Testis (tissue), 5 donors: ENCODE data around the gene WNK2. TPM values are rescaled to one million over a fixed set of nuclear protein-coding genes. Genes with fewer than 3 reads are reported as not detected.

Experiments used
- DNase-seq: peaks from one replicate; pipeline ENCODE4 v3.0.0-alpha.2; 2019
- H3K27ac ChIP-seq, 2 donors: fragments of 200-600 bp; sonication (generic); one replicate each; pipeline ENCODE4 v1.5.1; 2019
- H3K27me3 ChIP-seq: fragments of 200-600 bp; sonication (generic); one replicate; pipeline ENCODE4 v1.5.1; 2019
- H3K36me3 ChIP-seq: fragments of 200-600 bp; sonication (generic); one replicate; pipeline ENCODE4 v1.5.1; 2017; ENCODE audit warnings: low read depth; ENCODE audit errors: missing control alignments
- H3K4me1 ChIP-seq: fragments of 200-600 bp; sonication (generic); one replicate; pipeline ENCODE4 v1.5.1; 2019
- H3K4me3 ChIP-seq, 2 donors: fragments of 200-600 bp; sonication (generic); one replicate each; pipeline ENCODE4 v1.5.1; 2017 to 2019
- H3K9me3 ChIP-seq: fragments of 200-600 bp; sonication (generic); one replicate; pipeline ENCODE4 v1.5.1; 2017
- CTCF ChIP-seq, 3 experiments: fragments of 450-650 bp in 2 of 3; fragments of 200-600 bp in 1 of 3; sonication (generic) in 1 of 3; IDR thresholded peaks; one replicate each; pipeline ENCODE4 v1.5.1; 2016 to 2019; ENCODE audit warnings: antibody characterized with exemption in 3 of 3, mild to moderate bottlenecking in 2 of 3, moderate library complexity in 1 of 3
- POLR2A ChIP-seq: fragments of 450-650 bp; IDR thresholded peaks from one replicate; pipeline ENCODE4 v1.6.1; 2017; ENCODE audit warnings: antibody characterized with exemption, mild to moderate bottlenecking, moderate library complexity
- WGBS, 2 donors: methylation state at CpG; one replicate each; pipeline ENCODE4 v1.1.5; 2018; 5-methylcytosine and 5-hydroxymethylcytosine counted together
- intact Hi-C: fragments of 100-400 bp; cut with DNase I; formaldehyde crosslinking; loops from one replicate; pipeline ENCODE4 v1.15.1; 2023; ENCODE audit warnings: low total_unique reads
- long read RNA-seq, 2 donors: transcript quantifications; one replicate each; lab custom pipeline, GENCODE V29; 2026
- polyA plus RNA-seq: library from polyadenylated mRNA; stranded (reverse); fragments of 350-450 nt; fragmentation: Illumina TruSeq; extraction: RNeasy Lipid Tissue Mini Kit (QIAGEN cat#74804); gene quantifications from one replicate; pipeline ENCODE4 v1.2.3, GENCODE V29; 2014; ENCODE audit warnings: low read depth, low replicate concordance; ENCODE audit not compliant: insufficient read depth
- total RNA-seq, 2 donors: library from RNA; depleted of rRNA; stranded (reverse); fragments of >200 nt; gene quantifications; one replicate each; pipeline ENCODE4 v1.2.3, GENCODE V29; 2016

WNK2 gene
- total RNA-seq (10 to 100 TPM; 50.5 to 91.1 TPM), polyA plus RNA-seq (29.0 TPM)
- long read RNA-seq, donor 1, partial matches to known transcripts = 0 of 1 reads
- long read RNA-seq, donor 1, other reads (novel, unspliced or antisense) = 0 of 1 reads
- long read RNA-seq, donor 2 = 0 reads

DNA sequence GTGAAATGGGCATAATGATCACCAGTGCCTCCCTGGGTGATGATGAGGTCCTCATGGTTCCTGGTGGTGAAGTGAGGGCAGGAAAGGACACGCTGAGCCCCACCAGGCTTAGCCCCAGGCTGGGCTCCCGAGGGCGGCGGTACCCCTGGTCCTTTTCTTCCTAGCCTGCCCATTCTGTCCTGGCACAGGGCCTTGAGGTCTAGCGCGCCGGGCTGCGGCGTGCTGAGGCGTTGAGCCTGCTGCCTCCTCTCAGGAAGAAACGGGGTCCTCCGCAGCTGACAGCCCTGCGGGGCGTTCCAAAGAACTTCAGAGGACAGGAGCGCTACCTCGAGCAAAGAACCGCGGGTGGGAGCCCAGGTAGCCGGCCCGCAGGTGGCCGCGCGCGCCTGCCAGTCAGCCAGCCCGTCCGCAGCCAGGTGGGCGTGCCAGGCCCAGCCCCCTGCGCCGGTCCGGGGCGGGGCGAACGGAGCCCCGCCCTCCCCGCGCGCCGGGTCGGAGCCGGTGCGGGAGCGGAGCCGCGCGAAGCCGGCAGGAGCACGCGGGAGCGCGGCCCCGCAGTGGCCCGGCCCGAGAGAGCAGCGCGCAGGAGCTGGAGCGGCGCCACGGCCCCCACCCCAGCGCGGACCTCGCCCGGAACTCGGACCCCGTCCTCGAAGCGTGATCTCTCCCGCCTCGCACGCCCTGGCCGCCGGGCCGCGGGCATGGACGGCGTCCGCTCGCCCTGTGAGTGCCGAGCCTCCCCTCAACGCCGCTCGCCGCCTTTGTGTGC, at the start of gene WNK2:
TSS of gene WNK2 (plus strand) at position 477 of the 769 bp plus-strand sequence. CDS start 791 bp downstream, outside the sequence.
- H3K36me3 ChIP-seq = no peaks in the 10 kb centered on the region
- intact Hi-C loops = no loop called here
- no peaks in the 10 kb centered on the region for H3K9me3 ChIP-seq
- H3K27ac ChIP-seq = peak within 1 kb of the TSS in 1 of 2 donors; percentile 36
- DNase-seq = peak; percentile 50
- TF ChIP-seq CTCF (IDR thresholded peaks at IDR 0.05) (no peak), POLR2A (no peak)
- peaks cover 3% of the 10 kb centered on the region for H3K4me1 ChIP-seq
- H3K4me3 ChIP-seq = peak within 1 kb of the TSS; percentile 49 to 66
- WGBS, 2 donors = 0 to 2% methylated on average over 21 to 41 of the region's 82 CpGs
- no peaks in the 10 kb centered on the region for H3K27me3 ChIP-seq

GRCh38 chr9:93134740-93135444, 49.0 kb upstream of the WNK2 start:
- no peaks in the 10 kb centered on the region for H3K9me3 ChIP-seq
- peaks cover 46% of the 10 kb centered on the region for H3K4me1 ChIP-seq
- peak overlapping the region; percentile 91 to 94 for H3K4me3 ChIP-seq
- intact Hi-C loops = no loop called here
- H3K27ac ChIP-seq = peak overlapping the region; percentile 96 to 97
- no peak for DNase-seq
- 72 to 75% methylated on average over 7 to 14 of the region's 14 CpGs for WGBS, 2 donors
- no peaks in the 10 kb centered on the region for H3K27me3 ChIP-seq
- no peak for TF ChIP-seq POLR2A
- no peak for TF ChIP-seq CTCF (IDR thresholded peaks at IDR 0.05)
- H3K36me3 ChIP-seq = no peaks in the 10 kb centered on the region

DNA sequence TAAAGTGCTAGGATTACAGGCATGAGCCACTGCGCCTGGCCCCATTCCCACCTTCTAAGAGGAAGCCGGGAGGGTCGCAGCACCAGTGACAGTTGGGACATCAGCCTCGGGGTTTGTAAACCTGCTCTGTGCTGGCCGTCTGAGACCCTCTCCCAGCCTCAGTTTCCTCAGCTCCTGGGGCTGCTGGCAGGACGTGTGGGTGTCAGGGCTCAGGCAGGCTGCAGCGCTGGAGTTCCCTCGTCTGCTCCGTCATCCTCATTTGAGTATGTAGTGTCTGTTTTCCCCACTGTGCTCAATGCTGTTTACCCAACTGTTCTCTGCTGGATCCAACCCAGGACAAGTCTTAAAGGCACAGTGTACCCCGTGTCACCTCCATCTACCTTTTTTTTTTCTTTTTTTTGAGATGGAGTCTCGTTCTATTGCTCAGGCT, 47.9 kb upstream of the WNK2 start:
- TF ChIP-seq POLR2A = no peak
- no peak for TF ChIP-seq CTCF (IDR thresholded peaks at IDR 0.05)
- 65 to 68% methylated on average over 10 to 11 of the region's 11 CpGs for WGBS, 2 donors
- DNase-seq = no peak
- no peaks in the 10 kb centered on the region for H3K9me3 ChIP-seq
- no peak overlapping the region for H3K27ac ChIP-seq
- H3K27me3 ChIP-seq = no peaks in the 10 kb centered on the region
- no peak overlapping the region for H3K4me3 ChIP-seq
- H3K4me1 ChIP-seq = peaks cover 35% of the 10 kb centered on the region
- intact Hi-C loops = no loop called here
- H3K36me3 ChIP-seq = no peaks in the 10 kb centered on the region

DNA sequence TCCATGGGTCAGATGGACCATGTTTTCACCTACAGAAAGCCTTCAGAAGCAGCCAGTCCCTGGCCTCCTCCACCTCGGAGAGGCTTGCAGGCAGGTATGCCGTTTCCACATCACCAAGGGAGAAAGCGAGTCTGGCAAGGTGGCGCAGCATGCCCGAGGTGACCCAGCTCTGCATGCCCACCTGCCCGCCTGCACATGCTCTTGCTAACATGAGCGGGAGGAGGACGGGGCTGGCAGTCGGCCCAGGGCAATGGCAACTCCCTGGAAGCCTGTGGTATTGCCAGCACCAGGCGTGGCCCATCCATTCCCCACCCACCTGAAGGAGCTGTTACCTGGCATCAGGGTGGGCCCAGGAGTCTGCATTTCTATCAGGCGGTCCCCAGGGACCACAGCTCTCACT, 46.6 kb upstream of the WNK2 start:
- no peaks in the 10 kb centered on the region for H3K36me3 ChIP-seq
- H3K27me3 ChIP-seq = no peaks in the 10 kb centered on the region
- H3K27ac ChIP-seq = no peak overlapping the region
- no peak overlapping the region for H3K4me3 ChIP-seq
- H3K4me1 ChIP-seq = peaks cover 21% of the 10 kb centered on the region
- H3K9me3 ChIP-seq = no peaks in the 10 kb centered on the region
- 84 to 86% methylated on average over 10 to 11 of the region's 11 CpGs for WGBS, 2 donors
- intact Hi-C loops = no loop called here
- TF ChIP-seq CTCF (IDR thresholded peaks at IDR 0.05) (no peak), POLR2A (no peak)
- DNase-seq = no peak
